GM13976 (cell line): ENCODE measurements around the gene HIP1.
"Not testable (repeated sequence)": the region's sequence is repeated elsewhere in the genome, so short reads cannot be mapped to it uniquely, and the experiment has no call there.

Experiments used
- DNase-seq: peaks from one replicate; pipeline ENCODE4 v3.0.0; 2012; ENCODE audit warnings: low spot score
- CTCF ChIP-seq: IDR thresholded peaks from 2 replicates; pipeline ENCODE4 v1.5.1; 2012; ENCODE audit warnings: borderline replicate concordance, mild to moderate bottlenecking; ENCODE audit not compliant: insufficient read depth; ENCODE audit errors: extremely low read depth, missing control alignments, control extremely low read depth
- in situ Hi-C: fragments of 300-500 bp; cut with MboI; formaldehyde crosslinking; loops from one replicate; pipeline ENCODE4 v1.12.0; 2022; ENCODE audit warnings: low sequenced_read_pairs, mixed read lengths, inconsistent platforms; ENCODE audit not compliant: unreplicated experiment

The HIP1 gene

DNA sequence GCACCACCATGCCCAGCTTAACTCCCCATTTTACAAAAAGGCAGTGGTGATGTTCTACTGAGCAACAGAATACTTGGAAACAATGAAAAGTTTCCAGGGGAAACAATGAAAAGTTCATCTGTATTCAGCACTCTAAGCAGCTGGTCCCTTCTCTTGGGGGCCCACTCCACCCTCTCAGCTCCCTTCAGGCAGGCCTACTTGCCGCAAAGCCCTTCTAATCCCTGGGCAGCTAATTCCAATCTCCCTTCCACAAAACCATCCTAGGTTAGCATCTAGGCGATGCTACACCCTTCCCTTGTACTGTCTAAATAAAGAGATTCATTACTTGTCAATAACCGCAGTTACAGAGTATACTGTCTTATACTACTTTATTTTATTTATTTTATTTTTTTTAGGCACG is 167.5 kb downstream of the HIP1 start:
- no peak for DNase-seq
- TF ChIP-seq CTCF: no peak
- in situ Hi-C loops: no loop called here

DNA sequence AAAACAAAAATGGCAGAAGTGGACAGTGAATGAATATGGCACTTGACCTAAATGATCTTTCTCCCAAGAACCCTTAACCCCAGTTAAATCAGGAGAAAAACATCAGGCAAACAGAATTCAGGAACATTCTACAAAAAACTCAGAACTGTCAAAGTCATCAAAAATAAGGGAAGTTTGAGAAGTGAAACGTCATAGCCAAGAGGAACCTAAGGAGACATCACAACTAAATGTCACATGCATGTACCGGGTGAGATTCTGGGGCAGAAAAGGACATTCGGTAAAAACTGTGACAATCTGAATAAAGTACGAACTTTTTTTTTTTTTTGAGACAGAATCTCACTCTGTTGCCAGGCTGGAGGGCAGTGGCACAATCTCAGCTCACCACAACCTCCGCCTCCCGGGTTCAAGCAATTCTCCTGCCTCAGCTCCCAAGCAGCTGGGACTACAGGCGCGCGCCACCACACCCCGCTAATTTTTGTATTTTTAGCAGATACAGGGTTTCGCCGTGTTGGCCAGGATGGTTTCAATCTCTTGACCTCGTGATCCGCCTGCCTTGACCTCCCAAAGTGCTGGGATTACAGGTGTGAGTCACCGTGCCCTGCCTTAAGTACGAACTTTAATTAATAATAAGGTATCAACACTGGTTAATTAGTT is 169.0 kb downstream of the HIP1 start:
- in situ Hi-C loops, DNase-seq: not testable (repeated sequence)

GRCh38 chr7:75567948-75568595 is 170.7 kb downstream of the HIP1 start:
- no peak for TF ChIP-seq CTCF
- DNase-seq: no peak
- in situ Hi-C loops: no loop called here

GRCh38 chr7:75565132-75565837 is 173.5 kb downstream of the HIP1 start:
- in situ Hi-C loops: no loop called here
- no peak for TF ChIP-seq CTCF
- DNase-seq: no peak

GRCh38 chr7:75563171-75563570 is 175.6 kb downstream of the HIP1 start:
- in situ Hi-C loops: no loop called here
- DNase-seq: no peak
- no peak for TF ChIP-seq CTCF

- no peak for TF ChIP-seq CTCF
- in situ Hi-C loops: no loop called here
- no peak for DNase-seq
Measured at GRCh38 chr7:75559976-75560365, 178.8 kb downstream of the HIP1 start.
